Esophagus muscularis mucosa (tissue), 4 donors: ENCODE results near the gene RNF14. TPM values are rescaled to one million over a fixed set of nuclear protein-coding genes. Genes with fewer than 3 reads are reported as not detected.

ENCODE experiments used
- DNase-seq: peaks from one replicate; pipeline ENCODE4 v3.0.0-alpha.2; 2017; ENCODE audit errors: extremely low spot score
- H3K27ac ChIP-seq, 4 donors: fragments of 200-600 bp; sonication (generic); replicated peaks in 1 of 4; 1 replicate in 3 of 4; 2 replicates in 1 of 4; pipeline ENCODE4 v1.5.1; 2016 to 2019; ENCODE audit warnings: mild to moderate bottlenecking in 1 of 4
- H3K27me3 ChIP-seq, 4 donors: fragments of 200-600 bp; sonication (generic); one replicate each; pipeline versions ENCODE4 v1.5.1 to v1.6.0; 2016 to 2019
- H3K36me3 ChIP-seq, 4 donors: fragments of 200-600 bp; sonication (generic); one replicate each; pipeline ENCODE4 v1.5.1; 2016 to 2019
- H3K4me1 ChIP-seq, 4 donors: fragments of 200-600 bp; sonication (generic); one replicate each; pipeline ENCODE4 v1.5.1; 2016 to 2019
- H3K4me3 ChIP-seq, 4 donors: fragments of 200-600 bp; sonication (generic); 1 replicate in 2 of 4; 2 replicates in 2 of 4; pipeline ENCODE4 v1.5.1; 2016 to 2019; ENCODE audit warnings: mild to moderate bottlenecking in 4 of 4, moderate library complexity in 1 of 4
- H3K9me3 ChIP-seq, 4 donors: fragments of 200-600 bp; sonication (generic); 1 replicate in 3 of 4; 2 replicates in 1 of 4; pipeline ENCODE4 v1.5.1; 2016 to 2019
- EP300 ChIP-seq: sonication (generic); formaldehyde crosslinking; IDR thresholded peaks from one replicate; pipeline ENCODE4 v1.6.1; 2017; ENCODE audit warnings: antibody characterized with exemption
- POLR2A ChIP-seq: fragments of 450-650 bp; IDR thresholded peaks from one replicate; pipeline ENCODE4 v1.6.1; 2017; ENCODE audit warnings: antibody characterized with exemption, moderate library complexity, mild to moderate bottlenecking, low read depth
- POLR2AphosphoS5 ChIP-seq, 2 donors: sonication (generic); formaldehyde crosslinking; IDR thresholded peaks; one replicate each; pipeline ENCODE4 v1.6.1; 2017; ENCODE audit warnings: antibody characterized with exemption in 2 of 2
- WGBS: methylation state at CpG from one replicate; pipeline ENCODE4 v1.1.5; 2018; 5-methylcytosine and 5-hydroxymethylcytosine counted together
- intact Hi-C: fragments of 100-400 bp; cut with DNase I; formaldehyde crosslinking; loops from one replicate; pipeline ENCODE4 v1.15.1; 2023
- total RNA-seq, 4 donors: library from RNA; depleted of rRNA; stranded (reverse); fragments of >200 nt; gene quantifications; one replicate each; pipeline versions ENCODE4 v1.1.0 to v1.2.1, GENCODE V29; 2016
- TF ChIP-seq, protein P1 (sequence below), 3 experiments: fragments of 200-600 bp in 2 of 3; fragments of 450-650 bp in 1 of 3; sonication (generic) in 2 of 3; IDR thresholded peaks; one replicate each; pipeline ENCODE4 v1.5.1; 2017 to 2019; ENCODE audit warnings: antibody characterized with exemption in 3 of 3, mild to moderate bottlenecking in 2 of 3, moderate library complexity in 1 of 3

RNF14 gene
- total RNA-seq, 4 donors from 2014 or later: 65.8 to 94.1 (median 72.6) TPM

DNA sequence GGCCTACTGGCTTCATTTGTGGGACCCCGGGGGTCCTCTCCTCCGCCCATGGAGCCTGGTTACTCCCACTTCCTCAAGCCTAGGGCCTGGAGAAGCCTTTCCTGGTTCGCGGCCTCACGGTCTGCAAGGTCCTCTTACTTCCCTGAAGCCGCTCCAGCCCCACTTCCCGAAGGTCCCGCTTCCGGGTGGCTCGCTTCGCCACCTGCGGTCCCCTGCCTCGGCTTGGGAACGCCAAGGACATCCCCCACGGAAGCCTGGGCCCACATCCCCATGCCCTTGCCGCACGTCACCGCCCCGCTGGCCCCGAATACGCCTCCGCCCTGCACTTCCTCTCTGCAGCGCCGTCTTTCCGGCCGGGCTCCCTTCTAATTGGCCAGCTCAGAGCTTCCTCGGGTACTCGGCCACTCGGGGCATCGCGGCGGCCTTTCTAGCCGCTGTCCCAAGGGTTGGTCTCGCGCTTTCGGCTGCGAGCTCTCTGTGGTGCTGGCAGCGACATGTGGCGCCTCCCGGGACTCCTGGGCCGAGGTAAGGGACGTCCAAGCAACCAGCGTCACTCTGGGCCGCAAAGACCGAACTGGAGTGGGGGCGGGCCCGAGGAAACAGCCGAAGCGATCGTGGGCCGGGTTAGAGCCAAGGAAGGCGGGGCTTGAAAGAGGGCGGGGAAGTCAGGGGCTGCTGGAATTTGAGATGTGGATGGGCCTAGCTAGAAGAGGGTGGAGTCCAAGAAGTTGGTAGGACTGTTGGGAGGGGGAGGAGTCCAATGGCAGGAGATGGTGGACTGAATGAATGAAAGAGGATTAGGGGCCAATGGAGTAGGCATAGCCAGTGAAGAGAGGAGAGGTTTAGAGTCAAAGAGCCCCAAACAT, 45.2 kb upstream of the RNF14 start, which contains the start of gene DELE1:
DELE1 (plus strand) TSS at position 424 of the 866 bp plus-strand sequence; CDS start at position 495, 71 bp downstream.
- Histone ChIP-seq H3K4me3 (peak within 1 kb of the TSS; percentile 70 to 75 (median 74)), H3K27ac (peak within 1 kb of the TSS; percentile 91 to 97 (median 95)), H3K27me3 (no peaks in the 10 kb centered on the region), H3K4me1 (peaks cover 25 to 39% (median 32%) of the 10 kb centered on the region in 4 donors), H3K36me3 (peaks cover 11 to 42% (median 37%) of the 10 kb centered on the region in 4 donors), H3K9me3 (no peaks in the 10 kb centered on the region)
- intact Hi-C loops: no loop called here
- under 1% methylated on average over 38 of the region's 53 CpGs for WGBS
- TF ChIP-seq, protein P1, sequence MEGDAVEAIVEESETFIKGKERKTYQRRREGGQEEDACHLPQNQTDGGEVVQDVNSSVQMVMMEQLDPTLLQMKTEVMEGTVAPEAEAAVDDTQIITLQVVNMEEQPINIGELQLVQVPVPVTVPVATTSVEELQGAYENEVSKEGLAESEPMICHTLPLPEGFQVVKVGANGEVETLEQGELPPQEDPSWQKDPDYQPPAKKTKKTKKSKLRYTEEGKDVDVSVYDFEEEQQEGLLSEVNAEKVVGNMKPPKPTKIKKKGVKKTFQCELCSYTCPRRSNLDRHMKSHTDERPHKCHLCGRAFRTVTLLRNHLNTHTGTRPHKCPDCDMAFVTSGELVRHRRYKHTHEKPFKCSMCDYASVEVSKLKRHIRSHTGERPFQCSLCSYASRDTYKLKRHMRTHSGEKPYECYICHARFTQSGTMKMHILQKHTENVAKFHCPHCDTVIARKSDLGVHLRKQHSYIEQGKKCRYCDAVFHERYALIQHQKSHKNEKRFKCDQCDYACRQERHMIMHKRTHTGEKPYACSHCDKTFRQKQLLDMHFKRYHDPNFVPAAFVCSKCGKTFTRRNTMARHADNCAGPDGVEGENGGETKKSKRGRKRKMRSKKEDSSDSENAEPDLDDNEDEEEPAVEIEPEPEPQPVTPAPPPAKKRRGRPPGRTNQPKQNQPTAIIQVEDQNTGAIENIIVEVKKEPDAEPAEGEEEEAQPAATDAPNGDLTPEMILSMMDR (IDR thresholded peaks at IDR 0.05): no peak
- TF ChIP-seq POLR2AphosphoS5 (IDR thresholded peaks at IDR 0.05) (peak; percentile 85 to 93), POLR2A (peak; percentile 61)
- peak; percentile 98 for DNase-seq

DNA sequence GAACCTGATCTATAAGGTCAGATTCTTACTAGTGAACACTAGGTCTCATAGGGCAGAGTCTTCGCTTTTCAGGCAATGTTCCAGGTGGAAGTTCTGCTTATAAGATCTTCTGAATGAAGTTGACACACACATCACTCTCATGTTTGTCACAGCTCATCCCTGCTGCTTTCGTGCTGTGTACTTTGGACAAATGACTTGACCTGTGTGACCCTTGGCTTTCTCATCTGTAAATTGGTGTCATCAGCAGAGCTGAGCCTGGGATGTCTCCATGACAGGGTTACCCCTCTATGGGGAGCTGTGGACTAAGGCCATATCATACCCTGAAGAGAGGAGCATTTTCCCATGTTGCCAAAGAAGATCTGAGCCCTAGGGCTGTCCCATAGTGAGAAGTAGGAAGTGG, 42.5 kb upstream of the RNF14 start:
- Histone ChIP-seq H3K36me3 (peaks cover 35 to 69% (median 65%) of the 10 kb centered on the region in 4 donors), H3K27me3 (no peaks in the 10 kb centered on the region), H3K27ac (no peak overlapping the region), H3K9me3 (no peaks in the 10 kb centered on the region), H3K4me3 (no peak overlapping the region), H3K4me1 (peaks cover 25 to 39% (median 38%) of the 10 kb centered on the region in 4 donors)
- intact Hi-C loops: no loop called here
- no peak for DNase-seq
- no peak for TF ChIP-seq EP300
- no peak for TF ChIP-seq POLR2AphosphoS5 (IDR thresholded peaks at IDR 0.05)
- TF ChIP-seq, protein P1 (IDR thresholded peaks at IDR 0.05): no peak
- TF ChIP-seq POLR2A: no peak
- 79% methylated on average over 2 of the region's 2 CpGs for WGBS

DNA sequence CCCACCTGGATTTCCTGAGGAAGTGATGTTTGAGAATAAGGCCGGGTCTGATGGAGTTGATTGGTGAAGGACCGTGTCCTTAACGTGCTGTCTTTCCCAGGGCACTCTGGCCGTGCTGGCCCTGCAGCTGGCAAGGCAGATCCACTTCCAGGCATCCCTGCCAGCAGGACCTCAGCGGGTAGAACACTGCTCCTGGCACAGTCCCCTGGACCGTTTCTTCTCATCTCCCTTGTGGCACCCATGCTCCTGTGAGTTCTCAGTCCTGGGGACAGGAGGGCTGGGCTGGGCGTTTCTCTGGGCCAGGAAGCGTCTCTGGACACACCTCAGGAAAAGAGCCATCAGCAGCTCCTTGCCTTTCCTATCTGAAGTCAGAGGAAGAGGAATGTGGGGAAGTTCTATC, 40.9 kb upstream of the RNF14 start:
- no peak overlapping the region for H3K27ac ChIP-seq
- 93% methylated on average over 4 of the region's 8 CpGs for WGBS

DNA sequence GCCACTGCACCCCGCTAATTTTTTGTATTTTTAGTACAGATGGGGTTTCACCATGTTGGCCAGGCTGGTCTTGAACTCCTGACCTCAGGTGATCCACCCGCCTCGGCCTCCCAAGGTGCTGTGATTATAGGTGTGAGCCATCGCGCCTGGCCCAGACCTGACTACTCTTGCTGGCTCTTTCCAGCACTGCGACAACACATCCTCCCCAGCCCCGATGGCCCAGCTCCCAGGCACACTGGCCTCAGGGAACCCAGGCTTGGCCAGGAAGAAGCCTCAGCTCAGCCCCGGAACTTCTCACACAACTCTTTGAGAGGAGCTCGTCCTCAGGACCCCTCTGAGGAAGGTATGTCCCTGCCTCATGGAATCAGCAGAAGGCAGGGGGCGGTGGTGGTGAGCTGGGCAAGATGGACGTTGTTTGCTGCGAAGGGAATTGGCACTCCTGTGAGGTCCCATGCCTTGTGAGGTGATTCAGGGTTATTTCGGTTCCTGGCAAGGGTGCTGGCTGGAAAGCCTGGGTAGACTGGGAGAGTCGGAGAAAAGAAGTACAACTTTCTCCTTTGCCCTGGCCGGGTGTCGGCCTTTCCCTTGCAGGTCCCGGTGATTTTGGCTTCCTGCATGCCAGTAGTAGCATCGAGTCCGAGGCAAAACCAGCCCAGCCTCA, 39.4 kb upstream of the RNF14 start:
- no peak overlapping the region for H3K4me3 ChIP-seq
- peaks cover 13 to 27% (median 21%) of the 10 kb centered on the region in 4 donors for H3K4me1 ChIP-seq
- H3K27ac ChIP-seq: no peak overlapping the region
- no peaks in the 10 kb centered on the region for H3K27me3 ChIP-seq
- peaks cover 60 to 100% (median 95%) of the 10 kb centered on the region in 4 donors for H3K36me3 ChIP-seq
- intact Hi-C loops: no loop called here
- whole genome bisulfite sequencing: 94% methylated on average over 13 of the region's 19 CpGs
- TF ChIP-seq, protein P1 (IDR thresholded peaks at IDR 0.05): no peak
- no peak for TF ChIP-seq EP300
- TF ChIP-seq POLR2AphosphoS5 (IDR thresholded peaks at IDR 0.05): no peak
- TF ChIP-seq POLR2A: no peak
- no peak for DNase-seq
- H3K9me3 ChIP-seq: no peaks in the 10 kb centered on the region

More for the DNA sequence above, 40.9 kb upstream of the RNF14 start:
- intact Hi-C loops: no loop called here
- peaks cover 19 to 32% (median 30%) of the 10 kb centered on the region in 4 donors for H3K4me1 ChIP-seq
- no peak for DNase-seq
- H3K4me3 ChIP-seq: no peak overlapping the region
- peaks cover 51 to 86% (median 81%) of the 10 kb centered on the region in 4 donors for H3K36me3 ChIP-seq
- H3K9me3 ChIP-seq: no peaks in the 10 kb centered on the region
- TF ChIP-seq EP300 (no peak), POLR2A (no peak), POLR2AphosphoS5 (IDR thresholded peaks at IDR 0.05) (no peak)
- TF ChIP-seq, protein P1 (IDR thresholded peaks at IDR 0.05): no peak
- H3K27me3 ChIP-seq: no peaks in the 10 kb centered on the region
